PFSK-1 (cell line): ENCODE measurements around the gene C10orf143.

Experiments used
- POLR2AphosphoS5 ChIP-seq: IDR thresholded peaks from 2 replicates; pipeline ENCODE4 v1.6.1; 2012; ENCODE audit warnings: low read depth, mild to moderate bottlenecking, control low read depth, low read length, moderate library complexity
- SIN3A ChIP-seq: IDR thresholded peaks from 2 replicates; pipeline ENCODE4 v1.6.1; 2012; ENCODE audit warnings: mild to moderate bottlenecking, low read length, moderate library complexity, borderline replicate concordance; ENCODE audit not compliant: insufficient read depth
- TAF1 ChIP-seq: IDR thresholded peaks from 2 replicates; pipeline ENCODE4 v1.6.1; 2012; ENCODE audit warnings: low read length, control low read depth, borderline replicate concordance; ENCODE audit not compliant: insufficient read depth
- TF ChIP-seq, protein P1 (sequence below), 2 experiments: IDR thresholded peaks; 2 replicates each; pipeline versions ENCODE4 v1.6.1 to v1.8.0; 2011 to 2012; ENCODE audit warnings: low read depth in 2 of 2, low read length in 2 of 2, control low read depth in 1 of 2, inconsistent platforms in 1 of 2, mild to moderate bottlenecking in 1 of 2, moderate library complexity in 1 of 2; ENCODE audit not compliant: insufficient read depth in 1 of 2

DNA sequence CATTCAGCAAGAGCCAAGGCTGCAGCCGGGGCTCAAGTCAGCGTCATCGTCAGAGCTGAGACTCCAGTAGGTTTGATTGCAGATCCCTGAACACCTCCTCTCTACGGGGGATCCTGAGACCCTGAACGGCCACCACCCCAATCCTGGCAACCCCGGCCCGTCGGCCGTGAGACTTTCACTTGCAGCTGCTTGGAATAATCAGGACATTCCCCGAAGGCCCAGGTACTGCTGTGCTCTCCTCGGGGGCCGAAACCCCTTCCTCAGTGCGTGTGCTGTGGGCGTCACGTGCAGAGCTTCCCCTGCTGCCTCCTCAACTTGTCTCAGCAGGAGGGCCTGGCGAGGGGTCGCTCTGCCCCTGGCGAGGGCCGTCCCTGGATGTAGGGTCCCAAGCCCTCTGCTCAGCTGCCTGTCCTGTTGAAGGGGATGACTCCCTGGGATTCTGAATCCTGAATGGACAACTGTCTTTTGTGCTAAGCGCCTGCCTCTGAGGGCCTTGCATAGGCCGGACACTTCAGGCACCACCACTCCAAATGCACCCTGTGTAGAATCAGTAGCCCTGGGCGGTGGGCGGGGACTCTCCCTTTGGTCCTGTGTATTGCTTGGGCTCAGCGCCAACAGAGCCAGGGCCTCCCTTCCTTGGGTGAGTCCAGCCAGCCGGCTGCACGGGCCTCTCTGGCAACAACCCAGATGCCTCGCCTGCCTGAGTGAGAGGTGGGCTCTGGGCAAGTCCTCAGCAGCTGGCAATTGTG, 82.7 kb downstream of the C10orf143 start:
- TF ChIP-seq SIN3A (no peak), POLR2AphosphoS5 (no peak), TAF1 (no peak)
- TF ChIP-seq, protein P1, sequence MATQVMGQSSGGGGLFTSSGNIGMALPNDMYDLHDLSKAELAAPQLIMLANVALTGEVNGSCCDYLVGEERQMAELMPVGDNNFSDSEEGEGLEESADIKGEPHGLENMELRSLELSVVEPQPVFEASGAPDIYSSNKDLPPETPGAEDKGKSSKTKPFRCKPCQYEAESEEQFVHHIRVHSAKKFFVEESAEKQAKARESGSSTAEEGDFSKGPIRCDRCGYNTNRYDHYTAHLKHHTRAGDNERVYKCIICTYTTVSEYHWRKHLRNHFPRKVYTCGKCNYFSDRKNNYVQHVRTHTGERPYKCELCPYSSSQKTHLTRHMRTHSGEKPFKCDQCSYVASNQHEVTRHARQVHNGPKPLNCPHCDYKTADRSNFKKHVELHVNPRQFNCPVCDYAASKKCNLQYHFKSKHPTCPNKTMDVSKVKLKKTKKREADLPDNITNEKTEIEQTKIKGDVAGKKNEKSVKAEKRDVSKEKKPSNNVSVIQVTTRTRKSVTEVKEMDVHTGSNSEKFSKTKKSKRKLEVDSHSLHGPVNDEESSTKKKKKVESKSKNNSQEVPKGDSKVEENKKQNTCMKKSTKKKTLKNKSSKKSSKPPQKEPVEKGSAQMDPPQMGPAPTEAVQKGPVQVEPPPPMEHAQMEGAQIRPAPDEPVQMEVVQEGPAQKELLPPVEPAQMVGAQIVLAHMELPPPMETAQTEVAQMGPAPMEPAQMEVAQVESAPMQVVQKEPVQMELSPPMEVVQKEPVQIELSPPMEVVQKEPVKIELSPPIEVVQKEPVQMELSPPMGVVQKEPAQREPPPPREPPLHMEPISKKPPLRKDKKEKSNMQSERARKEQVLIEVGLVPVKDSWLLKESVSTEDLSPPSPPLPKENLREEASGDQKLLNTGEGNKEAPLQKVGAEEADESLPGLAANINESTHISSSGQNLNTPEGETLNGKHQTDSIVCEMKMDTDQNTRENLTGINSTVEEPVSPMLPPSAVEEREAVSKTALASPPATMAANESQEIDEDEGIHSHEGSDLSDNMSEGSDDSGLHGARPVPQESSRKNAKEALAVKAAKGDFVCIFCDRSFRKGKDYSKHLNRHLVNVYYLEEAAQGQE (IDR thresholded peaks at IDR 0.05; ENCODE audit: insufficient read depth in 1 of 2, low read depth in 2 of 2, low read length in 2 of 2): no peak
